B cell (primary cell): ENCODE data around the gene SLC1A1.

ENCODE experiments used
- EZH2 ChIP-seq: IDR thresholded peaks from 2 replicates; pipeline ENCODE4 v1.6.1; 2012; ENCODE audit warnings: borderline replicate concordance, low read depth, mild to moderate bottlenecking, moderate library complexity, low read length; ENCODE audit not compliant: insufficient read depth, poor library complexity, severe bottlenecking
- TF ChIP-seq, protein P1 (sequence below): fragments of 200-600 bp; IDR thresholded peaks from one replicate; pipeline ENCODE4 v1.8.0; 2022; ENCODE audit warnings: antibody characterized with exemption, mild to moderate bottlenecking

DNA sequence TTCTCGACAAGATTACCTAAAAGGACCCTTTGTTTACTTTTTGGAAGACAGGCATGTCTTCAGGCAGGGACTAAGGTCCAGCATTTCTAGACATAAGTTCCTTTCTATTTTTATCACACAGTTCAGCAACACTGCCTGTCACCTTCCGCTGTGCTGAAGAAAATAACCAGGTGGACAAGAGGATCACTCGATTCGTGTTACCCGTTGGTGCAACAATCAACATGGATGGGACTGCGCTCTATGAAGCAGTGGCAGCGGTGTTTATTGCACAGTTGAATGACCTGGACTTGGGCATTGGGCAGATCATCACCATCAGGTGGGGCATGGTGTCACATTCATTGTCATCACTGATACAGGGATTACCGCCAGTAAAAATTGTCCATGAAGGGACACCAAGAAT lies 86.2 kb downstream of the SLC1A1 start:
- TF ChIP-seq, protein P1, sequence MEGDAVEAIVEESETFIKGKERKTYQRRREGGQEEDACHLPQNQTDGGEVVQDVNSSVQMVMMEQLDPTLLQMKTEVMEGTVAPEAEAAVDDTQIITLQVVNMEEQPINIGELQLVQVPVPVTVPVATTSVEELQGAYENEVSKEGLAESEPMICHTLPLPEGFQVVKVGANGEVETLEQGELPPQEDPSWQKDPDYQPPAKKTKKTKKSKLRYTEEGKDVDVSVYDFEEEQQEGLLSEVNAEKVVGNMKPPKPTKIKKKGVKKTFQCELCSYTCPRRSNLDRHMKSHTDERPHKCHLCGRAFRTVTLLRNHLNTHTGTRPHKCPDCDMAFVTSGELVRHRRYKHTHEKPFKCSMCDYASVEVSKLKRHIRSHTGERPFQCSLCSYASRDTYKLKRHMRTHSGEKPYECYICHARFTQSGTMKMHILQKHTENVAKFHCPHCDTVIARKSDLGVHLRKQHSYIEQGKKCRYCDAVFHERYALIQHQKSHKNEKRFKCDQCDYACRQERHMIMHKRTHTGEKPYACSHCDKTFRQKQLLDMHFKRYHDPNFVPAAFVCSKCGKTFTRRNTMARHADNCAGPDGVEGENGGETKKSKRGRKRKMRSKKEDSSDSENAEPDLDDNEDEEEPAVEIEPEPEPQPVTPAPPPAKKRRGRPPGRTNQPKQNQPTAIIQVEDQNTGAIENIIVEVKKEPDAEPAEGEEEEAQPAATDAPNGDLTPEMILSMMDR = no peak
- no peak for TF ChIP-seq EZH2
